Tibial nerve (tissue), 3 donors: Measurements from ENCODE around the gene CNTNAP5.

Source experiments
- CTCF ChIP-seq, 5 experiments: fragments of 200-600 bp in 3 of 5; fragments of 450-650 bp in 2 of 5; sonication (generic) in 3 of 5; IDR thresholded peaks; one replicate each; pipeline ENCODE4 v1.5.1; 2016 to 2019; ENCODE audit warnings: antibody characterized with exemption in 5 of 5, mild to moderate bottlenecking in 3 of 5, moderate library complexity in 2 of 5
- POLR2A ChIP-seq, 2 donors: fragments of 450-650 bp; IDR thresholded peaks; one replicate each; pipeline ENCODE4 v1.6.1; 2017; ENCODE audit warnings: antibody characterized with exemption in 2 of 2, mild to moderate bottlenecking in 2 of 2, moderate library complexity in 2 of 2

GRCh38 chr2:124353656-124354055 lies 328.6 kb downstream of the CNTNAP5 start:
- TF ChIP-seq CTCF (IDR thresholded peaks at IDR 0.05) (no peak), POLR2A (IDR thresholded peaks at IDR 0.05) (no peak)
